A204.1 (cell line): Measurements from ENCODE around the gene GPER1.
"Not testable (repeated sequence)": the region's sequence is repeated elsewhere in the genome, so short reads cannot be mapped to it uniquely, and the experiment has no call there.

ENCODE experiments used
- FAIRE-seq: peaks from 2 replicates; lab custom pipeline; 2012; peaks lifted over from hg19 to GRCh38; lab: Jason Lieb, UNC

Gene GPER1

DNA sequence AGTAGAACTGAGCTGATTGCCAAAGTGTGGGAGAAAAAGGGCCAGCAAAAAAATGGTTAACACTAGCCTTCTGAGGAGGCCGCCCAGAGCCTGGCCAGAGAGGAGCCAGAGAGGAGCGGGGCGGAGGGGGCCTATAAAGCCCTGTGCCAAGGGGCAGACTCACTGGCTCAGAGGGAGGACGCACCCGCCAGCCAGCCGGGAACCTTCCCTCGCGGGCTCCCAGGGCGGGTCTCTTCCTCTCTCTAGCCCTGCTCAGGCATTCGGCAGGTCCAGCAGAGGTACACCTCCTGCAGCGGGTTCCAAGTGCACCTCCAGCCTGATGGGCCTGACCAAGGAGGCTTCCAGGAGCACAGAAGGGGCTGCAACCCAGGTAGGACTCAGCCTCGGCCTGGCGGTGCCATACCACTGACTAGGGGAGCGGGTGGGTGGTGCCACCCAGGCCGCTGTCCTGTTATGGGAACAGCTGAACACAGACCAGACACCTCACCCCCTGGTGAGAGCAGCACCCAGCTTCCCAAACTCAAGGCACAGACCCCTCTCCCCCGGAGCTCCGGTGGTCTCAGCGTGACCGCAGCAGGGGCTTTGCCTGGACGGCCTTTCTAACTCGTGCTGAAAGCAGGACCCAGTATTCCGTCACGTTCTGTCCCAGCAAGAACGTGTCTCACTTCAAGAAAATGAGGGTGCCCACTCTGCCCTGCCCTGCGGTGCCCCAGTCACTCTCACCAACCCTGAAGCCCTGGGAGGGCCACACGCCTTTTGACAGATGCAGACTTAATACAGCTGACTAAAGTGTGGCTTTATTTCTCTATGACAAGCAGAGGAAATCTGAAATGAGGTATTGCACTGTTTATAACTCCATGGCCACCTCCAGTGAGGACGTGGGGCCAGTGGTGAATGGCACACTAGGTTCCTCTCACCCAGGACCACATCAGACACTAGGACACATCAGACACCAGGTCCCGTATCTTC, at the start of gene GPER1:
Gene GPER1 (plus strand): TSS at position 162 of the 969 bp plus-strand sequence. CDS start 3,616 bp downstream, outside the sequence.
- FAIRE-seq, result no peak

DNA sequence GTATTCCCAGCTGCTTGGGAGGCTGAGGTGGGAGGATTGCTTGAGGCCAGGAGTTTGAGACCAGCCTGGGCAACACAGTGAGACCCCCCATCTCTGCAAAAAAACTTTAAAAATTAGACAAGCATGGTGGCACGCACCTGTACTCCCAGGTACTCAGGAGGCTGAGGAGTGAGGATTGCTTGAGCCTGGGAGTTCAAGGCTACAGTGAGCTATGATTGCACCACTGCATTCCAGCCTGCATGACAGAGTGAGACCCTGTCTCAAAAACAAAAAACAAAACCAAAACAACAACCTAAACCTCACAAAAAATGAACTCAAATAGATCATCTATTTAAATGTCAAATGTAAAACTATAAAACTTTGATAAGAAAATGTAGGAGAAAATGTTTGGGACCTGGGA, 47.7 kb upstream of the GPER1 start:
- not testable (repeated sequence) for FAIRE-seq

DNA sequence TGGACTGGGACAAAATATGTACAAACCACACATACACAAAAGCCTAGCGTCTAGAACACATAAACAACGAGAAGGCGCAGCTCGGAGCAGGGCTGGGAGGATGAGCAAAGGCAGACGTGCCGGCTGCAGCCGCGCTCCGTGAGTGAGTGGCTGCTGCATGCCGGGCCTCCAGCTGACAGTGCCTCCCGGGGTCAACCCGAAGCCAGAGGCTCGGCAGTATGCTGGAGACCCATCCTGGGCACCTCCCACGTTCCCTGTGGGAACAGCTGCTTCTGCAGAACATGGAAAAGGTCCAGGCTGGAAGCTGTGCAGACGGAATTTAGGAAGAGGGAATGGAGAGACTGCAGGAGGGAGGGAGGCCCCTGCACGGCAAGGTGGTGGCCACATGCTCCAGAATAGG, 47.1 kb upstream of the GPER1 start:
- FAIRE-seq, result no peak

DNA sequence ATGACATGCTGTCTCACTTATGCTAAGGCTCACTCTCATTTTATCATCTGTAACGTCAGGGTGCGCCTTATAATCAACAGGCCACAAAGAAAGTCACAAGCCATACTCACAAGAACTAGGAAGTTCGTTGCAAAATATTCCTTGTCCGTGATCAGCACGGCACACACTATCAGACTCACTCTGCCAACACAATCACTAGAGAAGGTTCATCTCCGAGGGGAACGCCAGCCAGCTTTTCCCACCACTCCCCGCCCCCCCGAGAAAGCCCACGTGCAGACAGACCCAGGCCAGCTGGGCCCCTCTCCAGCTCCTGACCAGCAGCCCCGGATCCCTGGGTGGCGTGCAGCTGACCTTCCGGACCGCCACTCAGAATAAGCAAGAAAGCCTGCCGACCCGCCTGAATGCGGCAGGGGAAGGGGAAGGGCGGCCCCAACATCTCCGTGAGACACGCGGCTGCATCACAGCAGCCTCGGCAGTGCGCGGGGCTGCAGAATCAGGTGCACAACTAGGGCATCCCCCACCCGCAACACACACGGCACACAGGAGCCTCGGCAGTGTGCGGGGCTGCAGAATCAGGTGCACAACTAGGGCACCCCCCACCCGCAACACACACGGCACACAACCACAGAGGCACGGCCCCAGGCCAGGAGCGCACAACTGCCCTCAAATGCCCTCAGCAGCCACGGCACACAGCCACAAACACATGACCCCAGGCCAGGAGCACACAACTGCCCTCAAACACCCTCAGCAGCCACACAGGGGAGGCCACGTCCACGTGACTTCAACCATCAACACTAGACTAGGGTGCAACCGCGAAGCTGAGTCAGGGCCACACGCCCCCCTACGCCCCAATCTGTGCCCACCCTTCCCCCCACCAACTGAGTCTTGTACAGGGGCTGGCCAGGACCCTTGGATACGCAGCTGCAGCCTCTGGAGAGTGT, 46.1 kb upstream of the GPER1 start:
- no peak for FAIRE-seq

DNA sequence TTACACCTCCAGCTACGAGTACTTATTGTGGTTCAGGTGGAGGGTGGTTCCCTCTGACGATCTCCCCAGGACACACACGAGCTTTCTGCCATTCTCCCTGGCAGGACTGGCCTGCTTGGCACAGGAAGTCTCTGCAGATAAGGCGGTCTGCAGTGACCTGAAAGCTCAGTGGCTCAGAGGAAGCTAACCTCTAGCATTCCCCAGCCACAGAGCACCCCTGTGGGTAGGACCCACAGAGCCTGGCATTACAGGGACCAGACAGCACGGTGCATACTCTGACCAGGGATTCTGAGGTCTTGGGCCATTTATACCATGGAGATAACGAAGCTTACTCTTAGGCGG, 45.5 kb upstream of the GPER1 start:
- FAIRE-seq, result no peak

DNA sequence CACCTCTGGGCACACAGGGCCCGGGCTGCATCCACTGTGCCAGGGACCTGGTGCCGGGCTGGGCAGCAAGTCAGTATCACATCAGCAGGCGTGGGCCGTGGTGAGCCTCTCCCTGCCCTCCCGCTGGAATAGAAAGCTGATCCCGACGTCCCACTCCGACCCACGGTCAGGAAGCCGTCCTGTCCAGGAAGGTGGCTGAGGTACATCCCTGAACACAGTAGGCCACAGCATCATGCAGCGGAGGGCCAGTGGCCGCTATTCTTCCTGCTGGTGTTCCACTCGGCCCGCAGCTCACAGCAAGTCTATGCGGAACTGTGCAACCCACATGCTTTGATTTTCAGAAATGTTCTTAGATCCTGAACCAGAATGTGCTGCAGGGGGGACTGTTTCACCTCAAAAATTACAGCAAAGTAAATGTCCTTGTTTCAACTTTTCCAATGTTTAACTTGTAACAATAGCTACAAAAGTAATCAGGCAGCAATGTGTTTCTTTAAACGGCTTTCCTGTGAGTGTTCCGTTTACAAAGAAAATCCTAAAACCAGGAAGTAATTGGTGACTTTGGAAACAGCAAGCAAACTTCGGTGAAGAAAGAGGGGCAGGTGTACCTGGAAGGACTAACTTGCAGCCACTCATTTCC, 44.2 kb upstream of the GPER1 start:
- no peak for FAIRE-seq

DNA sequence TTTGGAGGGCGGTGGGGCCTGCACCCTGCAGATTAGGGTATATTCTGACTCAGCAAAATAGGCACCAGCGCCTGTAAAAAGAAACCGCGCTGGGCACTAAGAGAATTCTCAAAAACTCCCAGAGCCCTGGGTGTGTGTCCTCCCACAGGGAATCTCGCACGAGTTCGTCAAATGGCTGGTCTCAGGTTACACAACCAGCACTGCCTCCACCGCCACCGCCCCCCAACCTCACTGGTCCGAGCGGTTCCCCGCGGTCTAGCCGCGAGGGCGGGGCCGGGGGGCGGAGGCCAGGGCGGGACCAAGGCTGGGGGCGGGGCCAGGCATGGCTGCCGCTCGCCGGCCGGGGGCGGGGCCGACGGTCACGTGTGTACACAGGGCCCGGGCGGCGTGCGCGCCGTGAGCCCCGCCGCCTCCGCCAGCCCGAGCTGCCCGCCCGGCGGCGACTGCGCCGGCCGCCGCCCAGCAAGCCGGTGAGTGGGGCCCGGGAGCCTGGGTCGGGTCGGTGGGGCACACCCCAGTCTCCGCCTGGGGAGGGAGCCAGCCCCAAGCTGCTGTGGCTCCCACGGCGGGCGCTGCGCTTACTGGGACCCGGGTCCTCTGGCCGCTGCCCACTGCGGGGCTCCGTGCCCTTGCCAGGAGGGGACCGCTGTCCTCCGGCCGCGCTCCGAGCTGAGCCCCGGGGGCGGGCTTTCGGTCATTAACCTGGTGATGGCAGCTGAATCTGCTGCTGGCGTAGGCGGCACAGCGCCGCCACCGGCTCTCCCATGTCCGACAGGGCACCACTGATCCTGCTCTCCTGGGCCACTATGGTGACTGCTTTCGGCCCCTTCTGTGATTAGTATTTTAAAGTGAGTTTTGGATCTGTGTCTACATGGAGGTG, 43.5 kb upstream of the GPER1 start, which contains the start of gene GPR146:
Gene GPR146 (plus strand): TSS at position 358 of the 880 bp plus-strand sequence. CDS start 12,970 bp downstream, outside the sequence.
- no peak for FAIRE-seq

DNA sequence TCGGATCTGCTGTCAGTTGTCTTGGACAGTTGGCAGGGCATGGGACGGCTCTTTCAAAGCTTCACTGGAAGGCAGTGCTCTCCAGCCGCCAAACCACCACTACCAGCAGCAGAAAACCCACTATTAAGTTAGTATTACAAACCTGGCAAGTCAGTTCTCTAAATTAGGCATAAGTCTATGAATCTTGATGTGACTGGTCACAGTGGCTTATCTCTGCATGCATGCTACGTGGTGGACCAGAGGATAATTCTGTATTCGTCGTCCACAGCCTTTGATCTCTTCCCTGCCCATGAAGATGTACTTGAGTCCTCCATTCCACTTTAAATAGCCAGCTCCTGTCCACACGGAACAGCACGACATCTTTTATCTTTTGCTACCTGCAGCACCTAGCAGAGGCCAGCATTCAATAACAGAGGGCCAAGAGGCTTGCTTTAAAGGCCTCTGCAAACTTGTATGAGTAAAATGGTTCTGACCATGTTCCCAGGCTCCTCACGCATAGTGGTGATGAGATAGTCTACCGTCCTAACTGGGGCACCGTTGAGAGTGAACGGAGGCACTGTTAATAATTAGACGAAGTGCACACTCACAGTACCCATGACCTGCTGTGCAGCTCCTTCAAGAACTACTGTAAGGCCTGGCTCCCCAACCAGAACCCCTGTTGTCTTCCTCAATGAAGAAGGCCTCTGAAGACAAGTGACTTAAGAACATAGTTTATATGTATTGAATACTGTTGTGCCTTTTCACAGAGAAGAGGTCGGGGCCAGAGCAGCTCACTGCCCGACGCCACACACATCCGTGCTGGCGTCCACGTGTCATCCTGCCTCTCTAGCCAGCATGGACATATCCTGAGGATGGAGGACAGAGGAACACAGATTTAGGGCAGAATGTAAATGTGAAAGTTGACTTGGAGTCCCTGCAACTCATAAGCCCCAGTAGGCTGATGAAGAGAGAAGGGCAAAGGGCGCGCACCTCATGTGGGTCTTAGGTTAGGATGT, 42.5 kb upstream of the GPER1 start:
- no peak for FAIRE-seq

DNA sequence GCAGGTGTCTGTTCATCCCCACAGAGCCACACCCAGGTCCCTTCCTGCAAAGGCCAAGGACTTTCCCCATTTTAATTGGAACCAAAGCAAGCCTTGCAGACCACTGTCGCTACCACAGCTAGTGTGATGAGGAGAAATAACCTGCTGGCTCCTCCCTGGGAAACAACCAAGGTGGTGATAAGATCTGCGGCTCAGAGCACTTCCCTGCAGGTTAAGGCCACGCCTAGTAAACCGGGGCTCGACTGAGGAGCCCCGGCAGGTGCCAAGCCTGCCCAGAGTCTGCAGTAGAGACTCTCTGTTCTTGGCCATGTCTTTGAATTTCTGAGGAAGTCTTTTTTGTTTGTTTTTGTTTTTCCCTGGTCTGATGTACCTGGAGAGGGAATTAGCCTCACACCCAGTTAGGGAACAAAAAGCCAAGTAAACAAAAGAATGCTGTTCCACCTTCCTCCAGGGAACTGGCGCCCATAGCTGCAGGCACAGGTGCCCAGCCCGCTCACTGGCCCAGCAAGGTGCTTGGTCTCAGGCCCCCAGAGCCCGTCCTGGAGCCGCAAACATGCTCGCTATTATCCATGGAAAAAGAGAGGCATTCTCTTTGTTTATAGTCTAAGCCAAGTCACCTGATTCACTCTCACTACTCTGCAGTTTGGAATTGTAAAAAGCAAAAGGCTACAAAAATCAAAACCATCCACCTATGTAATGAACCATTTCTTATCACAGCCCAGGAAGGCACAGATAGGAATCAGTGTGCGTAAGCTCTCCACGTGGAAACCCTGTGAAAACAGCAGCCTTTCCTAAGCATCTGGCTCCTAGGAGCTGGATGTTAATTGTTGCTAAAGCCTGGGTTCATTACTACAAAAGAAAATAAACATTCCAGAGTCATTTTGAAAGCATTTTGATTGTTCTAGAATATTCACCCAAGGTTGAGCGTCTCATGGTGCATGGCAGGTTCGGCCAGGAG, 40.9 kb upstream of the GPER1 start:
- no peak for FAIRE-seq

DNA sequence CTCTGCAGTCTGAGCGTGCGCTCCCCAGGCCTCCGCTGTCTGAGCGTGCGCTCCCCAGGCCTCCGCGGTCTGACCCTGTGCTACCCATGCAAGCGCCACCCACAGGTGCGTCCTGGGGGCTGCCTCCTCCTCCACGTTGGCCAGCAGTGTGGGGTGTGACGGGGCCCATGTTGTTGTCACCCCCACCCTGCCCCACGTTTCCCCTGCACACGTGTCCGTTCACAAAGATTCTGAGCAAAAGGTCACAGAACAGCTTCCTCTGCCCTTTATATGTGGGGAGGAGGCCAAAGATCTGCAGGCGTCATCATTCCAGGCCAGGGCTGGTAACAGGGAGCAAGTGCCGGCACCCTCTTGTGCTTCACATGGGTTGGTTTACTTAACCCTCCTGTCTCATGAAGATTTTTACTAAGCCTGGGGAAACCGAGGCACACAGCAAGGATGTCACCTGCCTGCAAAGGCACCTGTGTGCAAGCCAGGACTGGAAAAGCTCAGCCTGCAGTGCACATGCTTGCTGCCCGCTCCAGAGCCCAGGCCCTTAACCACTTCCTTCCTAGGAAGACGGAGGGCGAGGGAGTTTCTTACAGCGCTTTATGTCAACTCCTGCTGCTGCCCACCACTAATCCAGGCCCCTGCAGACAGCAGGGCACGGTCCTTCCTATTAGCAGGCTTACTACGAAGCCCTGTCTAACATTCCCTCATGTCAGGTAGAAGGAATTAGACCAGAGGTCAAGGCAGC, 38.7 kb upstream of the GPER1 start:
- no peak for FAIRE-seq

DNA sequence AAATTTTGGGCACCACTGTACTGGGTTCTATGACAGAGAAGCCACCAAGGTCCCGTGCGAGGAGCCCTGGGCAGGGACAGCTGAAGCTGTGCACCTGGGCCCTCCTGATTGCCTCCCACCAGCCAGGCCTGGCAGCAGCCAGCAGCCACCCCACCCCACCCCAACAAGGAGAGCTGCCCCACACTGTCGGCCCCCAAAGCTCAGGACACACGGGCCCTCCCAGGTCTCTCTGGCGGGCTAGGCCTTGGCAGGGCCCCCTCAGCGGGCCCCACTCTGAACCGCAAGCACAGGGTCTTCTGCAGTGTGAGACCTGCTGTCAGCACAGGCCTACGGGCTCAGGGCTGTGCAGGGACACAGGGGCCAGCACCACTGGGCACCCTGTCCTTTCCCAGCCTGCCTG, 38.1 kb upstream of the GPER1 start:
- no peak for FAIRE-seq

DNA sequence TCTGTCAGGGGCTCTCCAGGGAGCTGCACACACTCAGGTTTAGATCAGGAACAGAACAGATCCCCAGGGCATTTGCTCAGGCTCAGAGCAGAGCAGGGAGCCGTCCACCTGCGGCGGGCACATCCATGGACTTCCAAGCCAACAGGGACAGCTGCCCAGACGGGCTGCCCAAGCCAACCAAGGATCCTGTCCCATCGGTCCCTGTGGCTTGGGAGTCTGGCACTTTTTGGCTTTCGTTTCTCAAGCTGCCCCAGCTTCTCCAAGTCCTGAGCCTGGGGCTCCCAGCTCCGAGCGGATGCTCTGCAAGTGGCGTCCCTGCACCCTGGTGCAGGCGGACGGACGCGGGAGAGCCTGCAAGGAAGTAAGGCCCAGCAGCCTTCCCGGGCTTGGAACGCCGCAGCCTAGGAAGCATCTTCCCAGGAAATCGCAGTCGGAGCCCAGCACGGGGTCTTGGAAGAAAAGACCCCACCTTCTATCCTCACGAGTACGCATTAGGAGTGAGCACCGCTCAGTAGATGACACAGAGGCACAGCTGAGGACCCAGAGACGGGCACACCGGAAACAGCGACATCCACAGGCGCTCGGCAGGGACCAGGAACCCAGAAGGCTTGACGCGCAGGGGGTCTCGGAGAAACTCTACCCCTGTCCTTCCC, 37.5 kb upstream of the GPER1 start:
- FAIRE-seq, result no peak

DNA sequence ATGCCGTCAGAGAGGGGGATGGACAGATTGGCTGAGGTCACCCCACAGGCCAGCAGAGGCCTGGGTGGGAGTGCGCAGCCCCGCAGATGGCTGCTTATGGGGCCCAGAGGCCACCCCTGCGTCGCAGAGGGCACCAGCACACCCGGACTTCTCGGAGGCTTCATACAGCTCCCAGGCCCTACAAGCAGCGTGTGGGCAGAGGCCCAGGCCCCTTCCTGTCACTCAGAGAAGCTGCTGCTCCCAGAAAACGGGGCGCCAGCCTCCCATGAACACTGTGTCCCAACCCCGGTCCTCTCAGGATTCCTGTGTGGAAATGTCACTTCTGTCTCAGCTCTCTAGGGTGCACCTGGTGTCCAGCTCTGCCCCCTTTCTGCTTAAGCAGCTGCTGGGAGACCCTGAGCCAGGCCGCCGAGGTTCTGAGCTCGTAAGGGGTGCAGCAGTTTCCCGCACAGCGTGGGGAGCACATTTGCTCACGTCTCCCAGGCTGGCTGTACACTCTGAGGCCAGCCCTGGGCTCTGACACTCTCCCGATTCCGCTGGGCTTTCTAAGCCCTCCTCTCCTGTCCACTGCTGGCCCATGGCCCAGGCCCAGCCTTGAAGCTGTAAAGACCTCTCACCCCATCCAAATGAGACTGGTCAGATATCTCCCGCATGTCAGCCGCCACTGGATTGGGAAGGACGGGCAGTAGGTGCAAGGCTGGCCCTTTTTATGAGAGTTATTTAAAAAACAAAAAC, 36.8 kb upstream of the GPER1 start:
- FAIRE-seq, result no peak

DNA sequence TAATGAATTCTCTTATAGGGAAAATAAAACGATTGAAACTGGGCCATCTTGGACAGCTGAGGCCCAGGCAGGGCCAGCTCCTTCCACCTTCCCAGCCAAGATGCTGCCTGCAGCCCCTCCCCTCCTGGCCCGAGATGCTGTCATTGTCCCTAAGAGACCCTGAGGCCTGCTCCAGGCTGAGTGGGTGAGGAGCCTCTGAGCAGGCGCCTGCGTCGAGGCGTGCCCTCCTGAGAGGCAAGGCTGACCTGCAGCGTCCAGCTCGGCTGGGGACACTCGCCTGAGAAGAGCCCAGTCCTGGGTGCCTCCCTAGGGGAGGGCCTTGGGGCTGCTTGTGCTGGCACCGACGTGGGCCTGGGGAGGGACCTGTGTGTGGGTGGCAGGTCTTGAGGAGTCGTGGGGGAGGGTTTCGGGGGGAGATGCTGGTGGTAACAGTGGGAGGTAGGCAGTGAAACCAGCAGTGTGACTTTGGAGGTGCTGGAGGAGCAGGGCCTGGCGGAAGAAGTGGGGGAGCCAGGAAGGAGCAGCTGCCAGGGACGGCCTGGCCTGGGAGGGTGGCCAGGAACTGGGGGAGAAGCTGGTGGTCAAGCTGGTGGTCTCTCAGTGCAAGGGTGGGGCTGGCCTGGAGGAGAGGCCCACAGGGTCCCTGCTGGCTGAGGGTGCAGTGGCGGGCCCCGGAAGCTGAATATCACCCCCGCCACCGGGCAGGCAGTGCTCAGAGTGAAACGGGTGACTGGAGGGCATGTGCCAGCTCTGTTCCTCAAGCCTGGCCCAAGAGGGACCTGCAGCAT, 35.7 kb upstream of the GPER1 start:
- FAIRE-seq, result no peak

DNA sequence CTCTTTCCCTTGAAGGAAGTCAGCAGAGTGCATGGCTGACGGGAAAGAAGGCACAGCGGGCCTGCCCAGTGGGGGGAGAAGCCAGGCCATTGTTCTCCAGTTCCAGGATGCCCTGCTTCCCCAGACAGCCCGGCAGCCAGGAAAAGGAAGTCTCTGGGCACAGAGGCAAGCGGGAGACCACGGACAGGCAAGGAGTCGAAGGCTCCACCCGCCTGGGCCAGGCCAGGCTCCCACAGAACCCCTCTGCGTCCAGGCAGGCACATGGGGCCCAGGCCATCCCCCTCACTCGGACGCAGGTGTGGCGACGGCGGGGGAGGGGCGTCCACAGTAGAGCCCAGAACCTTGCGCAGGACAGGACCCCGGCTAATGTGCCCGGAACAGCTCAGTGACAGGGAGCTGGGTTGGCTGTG, 34.9 kb upstream of the GPER1 start:
- no peak for FAIRE-seq

DNA sequence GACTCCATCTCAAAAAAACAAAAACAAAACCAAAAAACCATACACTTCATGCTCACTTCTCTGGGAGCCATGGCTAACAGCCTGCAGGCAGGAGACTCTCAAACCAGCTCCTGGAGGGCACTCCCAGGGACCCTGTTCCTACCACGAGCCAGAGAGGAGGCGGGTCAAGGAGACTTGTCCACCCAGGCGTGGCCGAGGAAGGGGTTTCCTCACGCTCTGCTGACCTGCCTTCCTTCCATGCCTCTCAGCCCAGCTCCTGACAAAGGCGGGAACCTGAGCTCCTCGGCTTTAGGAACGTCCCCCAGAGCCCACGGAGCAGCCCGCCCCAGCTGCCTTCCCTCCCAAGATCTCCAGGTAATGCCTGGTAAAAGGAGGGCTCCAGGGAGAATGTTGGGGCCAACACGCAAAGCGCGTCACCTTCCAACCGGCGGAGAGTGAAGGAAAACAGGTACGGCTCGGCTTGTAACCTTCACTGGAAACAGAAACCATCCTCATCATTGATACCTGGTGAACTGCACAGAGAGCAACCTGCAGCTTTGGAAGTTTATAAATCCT, 34.0 kb upstream of the GPER1 start:
- no peak for FAIRE-seq
